AG08395 (cell line): ENCODE measurements around the gene NNAT.
"Not testable (repeated sequence)": the region's sequence is repeated elsewhere in the genome, so short reads cannot be mapped to it uniquely, and the experiment has no call there.

Experiments used
- DNase-seq: peaks from one replicate; pipeline ENCODE4 v3.0.0; 2012; ENCODE audit warnings: mixed read lengths, low spot score

The NNAT gene, protein sequence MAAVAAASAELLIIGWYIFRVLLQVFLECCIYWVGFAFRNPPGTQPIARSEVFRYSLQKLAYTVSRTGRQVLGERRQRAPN

DNA sequence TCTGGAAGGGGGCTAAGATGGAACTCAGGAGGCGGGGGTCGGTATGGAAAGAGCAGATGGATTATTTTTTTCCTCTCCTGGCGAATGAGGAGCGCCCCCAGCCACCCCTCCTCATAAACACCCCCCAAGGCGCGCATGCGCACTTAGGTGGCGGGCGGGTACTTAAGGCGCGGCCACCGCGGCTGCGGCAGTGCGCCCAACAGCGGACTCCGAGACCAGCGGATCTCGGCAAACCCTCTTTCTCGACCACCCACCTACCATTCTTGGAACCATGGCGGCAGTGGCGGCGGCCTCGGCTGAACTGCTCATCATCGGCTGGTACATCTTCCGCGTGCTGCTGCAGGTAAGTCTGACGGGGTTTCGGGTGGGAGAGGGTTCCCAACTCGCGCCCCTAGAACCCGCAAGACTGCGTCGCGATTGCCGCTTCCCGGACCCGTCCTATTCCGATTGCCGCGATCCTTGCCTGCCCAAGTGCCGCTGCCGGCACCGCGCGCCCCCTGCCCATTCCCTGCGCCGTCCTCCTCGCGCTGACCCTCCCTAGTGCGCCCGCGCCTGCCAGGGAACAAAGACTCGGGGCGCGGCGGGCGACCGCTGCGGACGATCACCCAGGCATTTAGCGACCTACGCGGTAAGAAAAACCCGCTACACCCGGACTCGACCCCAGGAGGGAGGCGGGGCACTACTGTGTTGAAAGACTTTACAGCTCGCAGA, at the start of gene NNAT:
Gene NNAT, plus strand, starts transcription at position 190 of the 711 bp plus-strand sequence. Its CDS starts 82 bp downstream, at position 272.
- no peak for DNase-seq

GRCh38 chr20:37471741-37472235, 49.3 kb upstream of the NNAT start:
- DNase-seq: no peak

GRCh38 chr20:37472435-37472834, 48.6 kb upstream of the NNAT start:
- not testable (repeated sequence) for DNase-seq

DNA sequence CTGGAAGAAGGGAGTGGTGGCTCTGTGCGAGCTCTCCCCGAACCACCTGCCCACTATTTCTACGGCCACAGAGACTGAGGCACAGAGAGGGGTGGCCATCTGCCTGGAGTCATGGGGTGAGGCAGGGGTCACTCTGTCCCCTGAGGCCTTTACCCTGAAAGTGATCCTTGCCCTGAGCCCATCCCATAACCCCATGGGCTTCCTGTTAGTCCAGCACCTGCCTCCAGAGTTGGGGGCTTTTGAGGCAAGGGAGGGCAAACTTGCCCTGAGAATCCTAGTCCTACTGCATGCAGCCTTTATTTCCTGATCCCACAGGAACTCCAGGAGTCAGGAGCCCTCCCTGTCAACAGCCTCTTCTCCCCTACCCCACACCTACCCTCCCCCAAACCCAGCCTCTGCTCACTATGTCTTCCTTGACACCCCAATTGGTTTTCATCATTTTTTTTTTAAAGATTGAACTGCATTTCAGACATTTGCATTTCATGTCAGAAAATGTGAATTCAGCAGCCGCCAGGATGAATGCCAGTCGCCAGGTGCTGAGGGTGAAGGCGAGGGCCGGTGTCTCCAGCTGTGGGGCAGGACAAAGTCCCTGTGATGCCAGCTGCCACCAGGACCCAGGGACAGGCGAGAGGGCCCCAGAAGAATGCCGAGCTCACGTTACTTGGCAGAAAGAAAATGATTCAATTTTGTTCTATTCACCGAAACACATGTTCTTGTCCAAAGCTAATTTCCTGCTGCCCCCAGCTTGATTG, 47.6 kb upstream of the NNAT start:
- no peak for DNase-seq

- no peak for DNase-seq
Observed at GRCh38 chr20:37474386-37474785, 46.7 kb upstream of the NNAT start.

DNA sequence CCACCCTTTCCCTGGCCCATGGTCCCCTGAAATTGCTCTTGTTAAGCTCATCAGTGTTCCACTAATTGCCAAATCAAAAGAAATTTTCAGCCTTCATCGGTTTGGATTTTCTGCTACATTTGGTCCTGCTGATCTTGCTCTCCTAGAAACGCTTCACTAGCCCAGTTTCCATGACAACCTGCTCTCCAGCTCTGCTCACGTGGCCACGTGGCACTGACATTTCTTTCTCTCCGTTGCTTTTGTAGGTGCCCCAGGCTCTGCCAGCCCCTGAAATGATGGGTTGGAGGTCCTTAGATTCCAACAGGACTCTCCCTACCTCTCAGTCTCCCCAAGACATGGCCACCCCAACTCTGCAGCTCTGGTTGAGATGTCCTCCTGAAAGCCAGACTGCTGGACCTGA, 45.8 kb upstream of the NNAT start:
- no peak for DNase-seq

- DNase-seq: no peak
Observed at GRCh38 chr20:37477041-37477440, 44.0 kb upstream of the NNAT start.

DNA sequence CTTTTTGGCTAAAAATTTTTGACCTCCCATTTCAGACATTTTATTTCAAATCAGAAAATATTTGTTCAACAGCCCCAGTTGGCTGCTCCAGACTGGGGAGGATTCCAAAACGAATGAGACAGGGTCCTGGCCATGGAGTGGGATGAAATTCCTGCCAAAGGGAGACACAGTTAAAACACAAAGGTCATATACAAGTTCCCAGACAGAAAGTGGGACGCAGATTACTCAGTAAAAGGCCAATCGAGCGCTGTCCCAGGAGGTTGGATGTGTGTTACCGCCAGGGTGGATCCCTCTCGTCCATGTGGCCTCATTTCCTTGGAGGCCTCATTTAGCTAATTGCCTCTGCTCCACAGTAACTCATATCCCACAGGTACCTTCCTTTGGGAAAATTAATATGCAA, 41.8 kb upstream of the NNAT start:
- DNase-seq: no peak

DNA sequence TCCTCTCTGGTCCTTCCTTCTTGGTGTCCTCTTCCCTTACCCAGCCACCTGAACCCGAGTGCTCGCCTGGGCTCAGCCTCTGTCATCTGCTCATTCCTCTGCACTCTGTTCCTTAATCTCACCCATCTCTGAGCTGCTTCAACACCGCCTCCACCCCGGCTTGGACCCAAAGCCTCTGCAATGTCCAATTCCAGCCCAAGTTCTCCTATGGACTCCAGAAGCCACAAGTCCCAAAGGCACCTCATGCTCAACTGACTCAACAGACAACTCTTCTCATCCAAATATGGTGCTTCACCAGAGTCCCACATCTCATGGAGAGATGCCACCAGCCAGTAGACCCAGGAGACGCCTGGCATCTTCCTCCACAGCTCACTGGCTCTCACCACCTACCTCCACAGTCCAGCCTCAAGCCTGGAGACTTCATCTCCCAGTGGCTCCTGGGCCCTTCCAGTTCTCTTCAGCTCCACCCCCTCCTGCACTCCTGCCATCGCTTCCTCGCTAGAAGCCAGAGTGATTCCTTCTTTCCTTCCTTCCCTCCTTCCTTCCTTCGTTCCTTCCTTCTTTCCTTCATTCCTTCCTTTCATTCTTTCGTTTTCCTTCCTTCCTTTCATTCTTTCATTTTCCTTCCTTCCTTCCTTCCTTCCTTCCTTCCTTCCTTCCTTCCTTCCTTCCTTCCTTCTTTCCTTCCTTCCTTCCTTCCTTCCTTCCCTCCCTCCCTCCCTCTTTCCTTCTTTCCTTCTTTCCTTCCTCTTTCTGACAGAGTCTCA, 40.9 kb upstream of the NNAT start:
- no peak for DNase-seq

DNA sequence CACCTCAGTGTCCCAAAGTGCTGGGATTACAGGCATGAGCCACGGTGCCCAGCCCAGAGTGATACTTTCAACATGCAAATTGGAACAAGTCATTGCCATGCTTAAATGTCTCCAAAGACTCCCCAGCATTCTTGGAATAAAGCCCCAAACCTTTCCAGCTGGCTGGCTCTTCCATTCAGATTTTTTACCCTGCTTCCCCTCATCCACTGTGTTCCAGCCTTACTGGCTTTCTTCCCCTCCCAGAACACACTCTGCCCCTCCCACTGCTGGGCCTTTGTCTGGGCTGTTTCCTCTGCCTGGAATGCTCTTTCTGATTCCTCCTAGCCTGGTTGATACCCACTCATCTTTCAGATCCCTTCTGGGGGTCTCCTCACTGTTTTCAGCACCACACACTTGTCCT, 40.1 kb upstream of the NNAT start:
- no peak for DNase-seq

DNA sequence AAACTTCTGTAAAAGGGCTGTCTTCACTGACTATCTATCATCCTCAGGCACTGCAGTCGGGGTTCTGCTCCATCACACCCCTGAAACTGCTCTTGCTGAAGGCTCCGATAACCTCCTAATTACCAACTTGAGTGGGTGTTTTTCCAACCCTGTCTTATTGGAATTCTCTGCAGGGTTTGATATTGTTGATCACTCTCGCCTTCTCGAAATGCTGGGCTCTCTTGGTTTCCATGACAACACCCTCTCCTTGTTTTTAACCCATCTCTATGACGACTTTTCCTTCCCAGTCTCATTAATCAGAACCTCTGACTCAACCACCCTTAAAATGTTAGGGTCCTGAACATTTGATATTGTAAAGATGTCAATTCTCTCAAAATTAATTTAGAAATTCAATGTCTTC, 39.4 kb upstream of the NNAT start:
- DNase-seq: no peak

- DNase-seq: no peak
Observed at GRCh38 chr20:37484331-37484730, 36.7 kb upstream of the NNAT start.

DNA sequence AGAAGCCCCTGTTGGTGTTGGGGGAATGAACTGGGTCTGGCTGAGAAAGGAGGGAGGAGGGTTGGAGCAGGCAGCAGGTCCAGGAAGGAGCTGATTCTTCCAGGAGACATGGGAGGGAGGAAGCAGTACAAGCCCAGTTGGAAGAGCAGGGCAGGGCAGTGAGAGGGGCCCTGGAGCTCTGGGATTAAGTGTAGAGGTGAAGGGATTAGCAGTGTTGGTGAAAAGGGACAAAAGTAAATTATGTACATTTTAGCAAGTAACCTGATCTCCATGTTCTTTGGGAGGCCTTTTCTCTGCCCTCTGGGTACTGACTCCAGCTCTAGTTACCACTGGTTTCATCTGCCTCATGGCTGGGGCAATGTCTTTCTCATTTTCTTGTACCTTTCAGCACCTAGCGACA, 34.8 kb upstream of the NNAT start:
- DNase-seq: not testable (repeated sequence)

GRCh38 chr20:37490663-37491350, 30.2 kb upstream of the NNAT start:
- DNase-seq: no peak

- DNase-seq: no peak
Observed at GRCh38 chr20:37492096-37492625, 28.9 kb upstream of the NNAT start.

DNA sequence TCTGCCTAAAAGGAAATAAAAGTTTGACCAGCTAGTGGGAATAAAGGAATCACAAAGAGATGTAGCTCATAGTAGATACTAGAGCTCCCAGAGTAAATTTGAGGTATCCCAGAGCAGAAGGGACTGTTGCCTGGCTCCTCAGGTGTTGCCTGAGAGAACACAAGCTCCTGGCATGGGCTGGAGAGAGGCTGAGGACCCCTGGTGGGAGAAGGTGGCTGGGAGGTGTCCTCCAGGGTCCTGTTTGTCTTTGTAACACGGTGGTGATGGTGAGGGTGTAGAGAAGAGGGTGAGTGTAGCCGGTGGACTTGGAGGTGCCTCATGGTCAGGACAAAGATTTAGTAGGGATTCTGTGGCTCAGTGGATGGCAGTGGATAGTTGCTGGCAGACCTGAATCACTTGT, 28.1 kb upstream of the NNAT start:
- DNase-seq: no peak

DNA sequence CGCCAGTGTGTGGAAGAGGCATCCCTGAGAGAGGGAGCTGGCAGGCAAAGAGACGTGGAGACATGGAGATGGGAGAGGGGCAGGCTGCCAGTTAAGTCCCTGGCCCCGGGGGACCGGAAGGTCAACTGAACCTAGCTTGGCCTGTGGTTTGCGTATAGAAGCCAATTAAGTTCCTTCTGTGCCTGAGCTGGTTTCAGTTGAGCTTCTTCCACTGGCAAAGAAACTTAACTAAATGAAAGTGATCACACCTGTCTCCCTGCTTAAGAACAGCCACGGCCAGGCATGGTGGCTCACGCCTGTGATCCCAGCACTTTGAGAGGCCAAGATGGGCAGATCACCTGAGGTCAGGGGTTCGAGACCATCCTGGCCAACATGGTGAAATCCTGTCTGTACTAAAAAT, 26.7 kb upstream of the NNAT start:
- no peak for DNase-seq

DNA sequence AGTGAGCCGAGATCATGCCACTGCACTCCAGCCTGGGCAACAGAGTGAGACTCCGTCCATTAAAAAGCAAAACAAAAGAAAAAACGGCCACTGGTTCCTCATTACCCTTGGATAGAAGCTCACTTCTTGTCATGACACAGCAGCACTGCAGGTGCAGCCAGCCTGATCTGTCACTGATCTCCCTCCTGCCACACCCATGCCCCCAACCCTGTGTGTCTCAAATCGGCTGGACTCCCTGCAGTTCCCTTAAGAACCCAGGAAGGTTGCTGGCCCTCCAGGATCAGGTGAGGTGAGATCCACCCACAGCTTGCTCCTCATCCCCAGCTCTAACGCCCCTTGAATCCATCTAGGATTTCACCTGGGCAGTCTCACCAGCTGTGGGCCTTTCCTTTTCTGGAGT, 26.3 kb upstream of the NNAT start:
- no peak for DNase-seq

GRCh38 chr20:37498066-37498665, 22.9 kb upstream of the NNAT start:
- DNase-seq: no peak

- DNase-seq: no peak
Observed at GRCh38 chr20:37500311-37500710, 20.7 kb upstream of the NNAT start.

DNA sequence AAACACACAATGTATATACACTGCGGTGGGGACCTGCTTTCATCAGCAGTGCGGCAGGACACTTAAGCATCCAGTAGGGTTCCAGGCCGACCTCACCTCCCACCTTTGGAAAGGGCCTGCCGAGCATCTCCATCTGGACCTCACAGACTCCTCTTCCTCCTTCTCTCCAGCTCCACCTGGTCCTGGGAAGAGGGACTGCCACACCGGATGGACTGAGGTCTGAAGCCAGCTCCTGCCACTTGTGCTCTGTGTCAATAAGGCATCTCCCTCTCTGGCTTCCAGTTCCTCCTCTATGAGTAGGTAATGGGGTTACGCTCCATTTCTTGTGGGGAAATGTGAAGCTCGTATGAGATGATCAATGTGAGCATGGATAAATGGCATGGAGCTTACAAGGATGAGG, 19.1 kb upstream of the NNAT start:
- no peak for DNase-seq
